ENCODE results near the gene NCKAP5L.
"Not testable (repeated sequence)": the region's sequence is repeated elsewhere in the genome, so short reads cannot be mapped to it uniquely, and the experiment has no call there.

The NCKAP5L gene

GRCh38 chr12:49791700-49792099, 36.5 kb downstream of the NCKAP5L start:
- intact Hi-C loops (cut with DNase I) = no loop called here
- peak in 2 of 10 donors; percentile 48 to 74 for DNase-seq

DNA sequence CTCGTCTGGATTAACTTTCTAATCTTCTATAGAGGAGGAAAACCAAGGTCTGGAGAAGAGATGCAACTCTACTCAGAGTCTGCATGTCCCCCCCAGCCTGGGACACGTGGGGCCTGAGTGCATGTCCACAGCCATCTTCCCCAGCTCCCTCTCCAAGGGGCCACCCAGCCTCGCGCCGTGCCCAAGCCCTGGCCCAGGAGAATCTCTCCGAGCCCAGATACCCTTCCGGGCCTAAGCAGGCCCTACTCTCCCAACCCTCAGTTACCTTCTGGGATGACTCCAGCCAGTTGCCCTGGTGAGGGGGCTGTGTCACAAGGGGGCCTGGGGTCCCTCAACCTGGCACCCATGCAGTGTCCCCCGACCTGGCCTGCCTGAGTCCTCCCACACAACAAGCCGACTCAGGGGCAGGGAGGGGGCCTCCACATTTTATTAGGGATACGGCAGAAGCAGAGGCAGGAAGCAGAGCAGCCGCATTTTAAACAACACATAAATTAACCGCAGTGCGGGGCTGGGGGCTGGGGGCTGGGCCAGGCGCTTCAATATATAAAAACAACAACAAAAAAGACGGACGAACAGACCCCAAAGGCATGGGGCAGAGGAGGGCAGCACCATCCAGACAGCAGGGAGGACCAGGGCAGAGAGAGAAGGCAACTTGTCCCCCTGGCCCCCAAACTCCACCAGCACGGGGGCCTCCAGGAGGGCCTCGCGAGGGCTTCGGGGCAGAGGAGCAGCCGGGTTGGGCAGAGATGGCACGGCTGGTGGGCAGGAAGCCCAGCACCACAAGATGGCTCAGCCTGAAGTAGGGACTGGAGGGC, 37.3 kb downstream of the NCKAP5L start:
- intact Hi-C loops (cut with DNase I) = no loop called here
- peak in 1 of 10 donors; percentile 57 for DNase-seq

DNA sequence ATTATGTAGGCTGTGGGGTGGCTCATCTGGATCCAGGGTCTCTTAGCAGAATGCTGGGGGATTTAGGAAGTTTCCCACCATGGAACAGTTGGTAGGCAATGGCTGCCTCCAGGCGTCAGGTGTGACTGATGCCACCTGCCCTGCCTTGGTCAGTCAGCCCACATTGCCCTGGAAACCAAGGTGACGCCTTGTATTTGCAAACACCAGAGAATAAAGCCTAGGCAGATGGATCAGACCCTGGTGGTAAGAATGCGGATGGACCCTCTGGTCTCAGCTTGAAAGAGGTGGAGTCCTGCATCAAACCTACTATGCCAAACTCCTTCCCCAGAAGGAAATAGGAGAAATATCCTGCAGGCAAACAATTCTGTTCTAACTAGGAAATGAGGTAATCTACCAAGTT, 38.2 kb downstream of the NCKAP5L start:
- DNase-seq = peak in 1 of 10 donors; percentile 38
- intact Hi-C loops (cut with DNase I) = no loop called here

DNA sequence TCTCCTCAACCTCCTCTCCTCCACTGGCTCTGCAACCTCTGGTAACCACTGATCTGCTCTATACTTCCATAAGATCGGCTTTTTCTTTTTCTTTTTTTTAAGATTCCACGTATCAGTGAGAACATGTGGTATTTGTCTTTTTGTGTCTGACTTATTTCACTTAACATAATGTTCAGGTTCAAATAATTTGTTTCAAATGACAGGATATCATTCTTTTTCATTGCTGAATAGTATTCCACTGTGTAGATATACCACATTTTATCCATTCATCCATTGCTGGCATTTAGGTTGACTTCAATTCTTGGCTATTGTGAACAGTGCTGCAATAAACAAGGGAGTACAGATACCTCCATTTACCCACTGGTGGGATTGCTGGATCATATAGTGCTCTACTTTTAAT, 40.5 kb downstream of the NCKAP5L start:
- DNase-seq = no peak
- intact Hi-C loops (cut with DNase I) = no loop called here

DNA sequence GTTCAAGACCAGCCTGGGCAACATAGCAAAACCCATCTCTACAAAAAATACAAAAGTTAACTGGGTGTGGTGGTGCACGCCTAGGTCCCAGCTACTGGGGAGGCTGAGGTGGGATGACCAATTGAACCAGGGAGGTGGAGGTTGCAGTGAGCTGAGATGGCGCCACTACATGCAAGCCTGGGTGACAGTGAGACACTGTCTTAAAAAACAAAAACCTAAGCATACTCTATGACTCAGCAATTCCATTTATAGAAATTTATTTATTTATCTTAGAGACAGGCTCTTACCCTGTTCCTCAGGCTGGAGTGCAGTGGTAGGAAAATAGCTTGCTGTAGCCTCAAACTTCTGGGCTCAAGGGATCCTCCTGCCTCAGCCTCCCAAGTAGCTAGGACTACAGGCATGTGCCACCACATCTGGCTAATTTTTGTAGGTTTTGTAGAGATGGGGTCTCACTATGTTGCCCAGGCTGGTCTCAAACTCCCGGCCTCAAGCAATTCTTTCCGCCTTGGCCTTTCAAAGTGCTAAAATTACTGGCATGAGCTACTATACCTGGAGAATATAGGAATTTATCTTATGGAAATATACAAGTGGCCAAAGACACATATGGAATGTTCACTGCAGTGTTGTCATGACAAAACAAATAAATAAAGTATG, 43.3 kb downstream of the NCKAP5L start:
- intact Hi-C loops (cut with DNase I) = no loop called here
- peak in 1 of 10 donors; percentile 24 for DNase-seq

DNA sequence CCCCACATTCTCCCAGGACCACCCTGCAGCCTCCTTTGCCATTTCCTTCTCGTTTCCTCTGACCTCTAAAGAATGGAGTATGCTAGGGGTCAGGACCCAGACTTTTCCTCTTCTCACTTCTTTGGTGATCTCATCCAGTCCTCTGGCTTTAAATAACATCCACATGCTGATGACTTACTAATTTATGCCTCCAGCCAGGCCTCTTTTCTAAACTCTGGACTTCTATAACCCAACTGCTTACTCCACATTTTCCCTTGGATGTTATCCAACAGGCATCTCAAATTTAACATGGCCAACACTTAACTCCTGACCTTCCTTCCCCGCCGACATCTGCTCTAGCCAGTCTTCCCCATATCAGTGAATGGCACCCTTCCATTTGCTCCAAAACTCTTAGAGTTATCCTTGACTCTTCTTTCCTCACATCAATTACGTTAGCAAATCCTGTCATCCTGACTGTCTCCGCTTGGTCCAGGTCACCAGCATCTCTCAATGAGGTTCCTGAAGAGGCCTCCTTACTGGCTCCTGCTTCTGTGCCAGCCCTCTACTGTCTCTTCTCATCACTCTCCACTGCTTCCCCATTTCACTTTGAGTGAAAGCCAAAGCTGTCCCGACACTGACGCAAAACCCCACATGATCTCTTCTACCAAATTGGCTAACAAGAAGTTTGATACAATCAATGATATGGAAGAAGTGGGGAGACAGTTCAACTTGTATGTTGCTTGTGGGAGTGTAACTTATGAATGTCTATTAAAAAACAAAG, 44.1 kb downstream of the NCKAP5L start:
- peak in 1 of 10 donors; percentile 6 for DNase-seq
- intact Hi-C loops (cut with DNase I) = no loop called here

DNA sequence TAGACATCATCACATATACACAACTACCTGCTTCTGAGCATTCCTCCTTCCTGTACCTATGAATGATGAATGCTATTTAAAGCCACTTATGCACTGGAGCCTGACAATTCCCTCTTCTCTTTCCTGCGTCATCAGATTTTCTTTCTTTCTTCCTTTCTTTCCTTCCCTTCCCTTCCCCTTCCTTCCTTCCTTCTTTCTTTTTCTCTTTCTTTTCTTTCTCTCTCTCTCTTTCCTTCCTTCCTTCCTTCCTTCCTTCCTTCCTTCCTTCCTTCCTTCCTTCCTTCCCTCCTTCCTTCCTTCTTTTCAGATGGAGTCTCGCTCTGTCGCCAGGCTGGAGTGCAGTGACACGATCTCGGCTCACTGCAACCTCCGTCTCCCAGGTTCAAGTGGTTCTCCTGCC, 47.3 kb downstream of the NCKAP5L start:
- DNase-seq; intact Hi-C loops (cut with DNase I): not testable (repeated sequence)

DNA sequence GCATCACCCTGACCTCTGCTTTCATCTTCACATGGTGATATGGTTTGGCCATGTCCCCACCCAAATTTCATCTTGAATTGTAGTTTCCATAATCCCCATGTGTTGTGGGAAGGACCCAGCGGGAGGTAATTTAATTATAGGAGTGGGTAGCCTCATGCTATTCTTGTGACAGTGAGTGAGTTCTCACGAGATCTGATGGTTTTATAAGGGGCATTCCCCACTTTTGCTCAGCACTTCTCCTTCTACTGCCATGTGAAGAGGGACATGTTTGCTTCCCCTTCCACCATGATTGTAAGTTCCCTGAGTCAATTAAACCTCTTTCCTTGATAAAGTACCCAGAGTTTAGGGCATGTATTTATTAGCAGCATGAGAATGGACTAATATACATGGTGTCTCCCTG, 48.6 kb downstream of the NCKAP5L start:
- intact Hi-C loops (cut with DNase I) = no loop called here

GRCh38 chr12:49777800-49778748, 50.1 kb downstream of the NCKAP5L start:
- intact Hi-C loops (cut with DNase I) = no loop called here
- DNase-seq = peak in 8 of 10 donors; percentile 35 to 91 (median 58)

More for the DNA sequence above, 48.6 kb downstream of the NCKAP5L start:
- no peak for DNase-seq

DNA sequence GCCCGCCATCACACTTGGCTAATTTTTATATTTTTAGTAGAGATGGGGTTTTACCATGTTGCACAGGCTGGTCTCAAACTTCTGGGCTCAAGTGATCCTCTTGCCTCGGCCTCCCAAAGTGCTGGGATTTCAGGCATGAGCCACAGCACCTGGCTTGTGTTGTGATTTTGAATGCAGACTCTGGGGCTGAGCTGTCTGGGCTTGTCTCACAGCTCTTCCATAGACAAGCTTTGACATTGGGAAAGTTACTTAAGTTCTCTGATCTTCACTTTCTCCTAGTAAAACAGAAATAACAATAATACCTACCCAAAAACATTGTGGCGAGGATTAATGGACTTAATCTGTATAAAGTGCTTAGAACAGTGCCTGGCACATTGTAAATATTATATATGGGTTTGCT, 50.9 kb downstream of the NCKAP5L start:
- intact Hi-C loops (cut with DNase I) = no loop called here
- no peak for DNase-seq

DNA sequence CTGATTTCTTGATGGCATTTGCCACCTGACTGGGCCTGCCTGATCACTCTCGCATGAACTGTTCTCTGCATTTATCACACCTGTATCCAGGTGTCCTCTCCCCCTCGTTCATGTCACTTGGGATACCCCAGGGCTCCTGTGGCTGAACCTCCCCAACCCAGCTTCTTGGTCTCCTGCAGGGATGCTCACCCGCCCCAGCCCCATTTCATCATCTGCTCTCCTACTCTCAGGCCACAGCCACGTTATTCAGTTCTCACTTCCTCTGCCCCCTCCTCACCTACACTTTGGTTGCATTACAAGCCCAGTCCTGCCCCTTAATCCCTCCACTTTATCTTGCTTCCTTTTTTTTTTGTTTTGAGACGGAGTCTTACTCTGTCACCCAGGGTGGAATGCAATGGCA, 51.4 kb downstream of the NCKAP5L start:
- intact Hi-C loops (cut with DNase I) = loop anchor here (1.0 kb wide), 1 partner anchor 62 kb away; no protein-coding TSS in a partner anchor

GRCh38 chr12:49776413-49776812, 51.8 kb downstream of the NCKAP5L start:
- DNase-seq = peak; percentile 55 to 97 (median 74)
- intact Hi-C loops (cut with DNase I) = loop anchor here (1.0 kb wide), 1 partner anchor 63 kb away; no protein-coding TSS in a partner anchor

More for the DNA sequence above, 51.4 kb downstream of the NCKAP5L start:
- peak in 1 of 10 donors; percentile 65 for DNase-seq

GRCh38 chr12:49773102-49773501, 55.1 kb downstream of the NCKAP5L start:
- intact Hi-C loops (cut with DNase I); DNase-seq: not testable (repeated sequence)

GRCh38 chr12:49767333-49767732, 60.9 kb downstream of the NCKAP5L start:
- intact Hi-C loops (cut with DNase I) = no loop called here
- no peak for DNase-seq

- intact Hi-C loops (cut with DNase I) = no loop called here
- no peak for DNase-seq
Measured at GRCh38 chr12:49766115-49766455, 62.1 kb downstream of the NCKAP5L start.

DNA sequence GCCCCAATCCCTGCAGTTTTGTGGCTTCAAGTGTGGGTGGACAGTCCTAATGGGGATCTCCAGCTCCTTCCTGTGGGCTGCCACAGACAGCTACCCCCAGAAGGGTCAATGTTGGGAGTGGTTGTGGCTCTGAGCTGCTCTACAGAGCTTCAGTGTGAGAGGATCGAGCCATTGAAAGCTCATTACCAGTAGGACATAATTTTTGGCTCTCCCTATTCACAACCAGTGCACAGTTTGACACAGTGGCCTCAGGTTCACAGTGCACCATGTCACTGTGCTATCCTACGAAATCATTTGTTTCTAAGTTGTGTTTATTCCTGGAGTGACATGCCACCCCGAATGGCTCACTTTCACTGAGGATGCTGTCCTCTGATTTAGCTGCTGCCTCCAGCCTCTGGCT, 64.1 kb downstream of the NCKAP5L start:
- DNase-seq = no peak
- intact Hi-C loops (cut with DNase I) = no loop called here

DNA sequence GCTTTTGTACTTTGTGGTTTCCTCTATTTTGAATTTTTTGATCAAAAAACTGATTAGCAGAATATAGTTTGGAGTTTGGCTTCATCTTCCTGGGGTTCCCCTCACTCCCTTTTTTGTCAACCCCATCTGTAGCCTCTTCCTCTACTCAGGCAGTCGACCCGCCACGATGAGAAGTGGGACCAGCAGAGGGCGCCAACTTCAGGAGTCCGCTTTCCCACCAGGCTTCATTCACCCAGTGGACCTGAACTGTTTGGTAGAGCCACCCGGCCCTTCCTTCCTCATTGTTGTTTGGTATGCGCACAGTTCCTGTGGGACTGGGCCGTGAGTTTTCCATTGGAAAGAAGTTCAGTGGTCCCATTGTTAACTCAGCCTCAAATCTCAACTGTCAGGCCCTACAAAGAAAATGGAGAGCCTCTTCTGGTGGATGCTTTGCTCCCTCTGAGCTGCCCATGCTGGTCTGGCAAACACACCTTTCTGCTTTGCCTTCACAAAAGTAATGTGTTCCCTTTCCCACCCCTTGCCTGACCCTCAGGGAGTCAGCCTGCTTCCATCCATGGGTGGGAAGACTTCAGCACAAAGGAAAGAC, 65.1 kb downstream of the NCKAP5L start:
- intact Hi-C loops (cut with DNase I) = no loop called here
- DNase-seq = peak; percentile 47 to 95 (median 73)

DNA sequence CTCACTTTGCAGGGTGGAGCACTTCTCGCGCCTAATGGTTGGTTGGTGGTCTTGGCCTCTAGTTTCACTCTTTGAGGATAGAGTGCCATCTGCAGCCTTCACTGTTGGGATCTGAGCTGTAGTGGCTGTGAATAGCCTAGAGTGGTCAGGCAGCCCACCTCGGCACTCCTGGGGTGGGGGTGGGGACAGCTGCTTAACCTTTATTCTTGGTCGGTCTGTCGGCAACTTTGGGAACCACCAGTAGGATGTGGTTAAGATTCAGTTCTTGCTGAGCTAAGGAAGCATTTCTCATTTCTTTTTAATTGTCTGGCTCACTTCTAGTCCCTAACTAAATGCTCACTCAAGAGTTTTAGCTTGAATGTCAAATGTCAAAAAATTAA, 65.8 kb downstream of the NCKAP5L start:
- intact Hi-C loops (cut with DNase I) = no loop called here
- no peak for DNase-seq

- intact Hi-C loops (cut with DNase I) = no loop called here
- DNase-seq = no peak
Measured at GRCh38 chr12:49761677-49762467, 66.3 kb downstream of the NCKAP5L start.

Data from posterior cingulate gyrus (tissue), 11 donors.